OCI-LY3 (cell line): ENCODE data around the gene SYT8.

Experiments used
- H2AFZ ChIP-seq: fragments of 200-600, 300-600 bp; shearing (Covaris generic); 2 replicates; pipeline ENCODE4 v1.6.0; 2014; ENCODE audit warnings: antibody characterized with exemption, low read depth, low read length
- H3K27ac ChIP-seq: fragments of 200-600, 300-600 bp; sonication (generic); 2 replicates; pipeline ENCODE4 v1.5.1; 2014; ENCODE audit warnings: mild to moderate bottlenecking, low read length, moderate library complexity, mixed read lengths
- H3K27me3 ChIP-seq: fragments of 200-600, 300-600 bp; sonication (generic); 2 replicates; pipeline ENCODE4 v1.6.1; 2014; ENCODE audit warnings: low read depth, low read length, mixed read lengths
- H3K36me3 ChIP-seq: fragments of 200-600, 300-600 bp; sonication (generic); replicated peaks from 2 replicates; pipeline ENCODE3; 2014; ENCODE audit warnings: low read depth, low read length, mixed read lengths
- H3K4me1 ChIP-seq: fragments of 300-600, 200-600 bp; sonication (generic); 2 replicates; pipeline ENCODE4 v1.6.1; 2014; ENCODE audit warnings: low read length, mixed read lengths
- H3K4me2 ChIP-seq: fragments of 200-600, 300-600 bp; sonication (generic); 2 replicates; pipeline ENCODE4 v1.6.1; 2014; ENCODE audit warnings: low read length, mixed read lengths
- H3K4me3 ChIP-seq: fragments of 300-600, 200-600 bp; sonication (generic); 2 replicates; pipeline ENCODE4 v1.5.1; 2014; ENCODE audit warnings: antibody characterized with exemption, mild to moderate bottlenecking, low read length, moderate library complexity
- H3K79me2 ChIP-seq: fragments of 300-600, 200-600 bp; shearing (Covaris generic); 2 replicates; pipeline ENCODE4 v1.6.1; 2014; ENCODE audit warnings: mild to moderate bottlenecking, low read length, mixed read lengths
- H3K9ac ChIP-seq: fragments of 300-600, 200-600 bp; shearing (Covaris generic); 2 replicates; pipeline ENCODE4 v1.6.0; 2014; ENCODE audit warnings: mild to moderate bottlenecking, low read length, moderate library complexity
- H3K9me3 ChIP-seq: fragments of 200-600, 300-600 bp; shearing (Covaris generic); 2 replicates; pipeline ENCODE4 v1.6.1; 2014; ENCODE audit warnings: low read length, mixed read lengths; ENCODE audit not compliant: insufficient read depth
- H4K20me1 ChIP-seq: fragments of 200-600, 300-600 bp; sonication (generic); 2 replicates; pipeline ENCODE4 v1.6.1; 2016; ENCODE audit warnings: low read length, mixed read lengths; ENCODE audit not compliant: insufficient read depth
- CTCF ChIP-seq: fragments of 200-600, 300-600 bp; sonication (generic); IDR thresholded peaks from 2 replicates; pipeline ENCODE4 v1.5.1; 2014; ENCODE audit warnings: antibody characterized with exemption, low read length, low read depth
- EZH2phosphoT487 ChIP-seq: fragments of 200-600 bp; shearing (Covaris generic); IDR thresholded peaks from 2 replicates; pipeline ENCODE4 v1.6.1; 2018; ENCODE audit warnings: antibody characterized with exemption, mixed run types, low read depth

SYT8 gene

GRCh38 chr11:1834779-1835670, at the start of gene SYT8:
TSS of gene SYT8 (plus strand) at chr11:1834990. CDS start at chr11:1835106, 116 bp downstream.
- H4K20me1 ChIP-seq = no peaks in the 10 kb centered on the region
- H3K27me3 ChIP-seq = peaks cover 50% of the 10 kb centered on the region
- H3K9ac ChIP-seq = no peak within 1 kb of the TSS
- H3K4me1 ChIP-seq = peaks cover 22% of the 10 kb centered on the region
- H3K36me3 ChIP-seq = no peaks in the 10 kb centered on the region
- no peak within 1 kb of the TSS for H3K27ac ChIP-seq
- no peak within 1 kb of the TSS for H3K4me2 ChIP-seq
- no peaks in the 10 kb centered on the region for H3K79me2 ChIP-seq
- no peaks in the 10 kb centered on the region for H3K9me3 ChIP-seq
- H2AFZ ChIP-seq = no peak within 1 kb of the TSS
- TF ChIP-seq EZH2phosphoT487 (no peak), CTCF (no peak)
- no peak within 1 kb of the TSS for H3K4me3 ChIP-seq

GRCh38 chr11:1785749-1786413, 48.9 kb upstream of the SYT8 start:
- no peak overlapping the region for H3K4me3 ChIP-seq
- no peaks in the 10 kb centered on the region for H4K20me1 ChIP-seq
- no peaks in the 10 kb centered on the region for H3K36me3 ChIP-seq
- no peaks in the 10 kb centered on the region for H3K79me2 ChIP-seq
- H2AFZ ChIP-seq = no peak overlapping the region
- H3K27me3 ChIP-seq = peaks cover 27% of the 10 kb centered on the region
- no peaks in the 10 kb centered on the region for H3K9me3 ChIP-seq
- no peak overlapping the region for H3K27ac ChIP-seq
- no peak for TF ChIP-seq EZH2phosphoT487
- TF ChIP-seq CTCF = no peak
- no peak overlapping the region for H3K4me2 ChIP-seq
- H3K4me1 ChIP-seq = no peaks in the 10 kb centered on the region
- no peak overlapping the region for H3K9ac ChIP-seq

- H3K27ac ChIP-seq = no peak overlapping the region
- peaks cover 26% of the 10 kb centered on the region for H3K27me3 ChIP-seq
- H2AFZ ChIP-seq = no peak overlapping the region
- no peaks in the 10 kb centered on the region for H3K36me3 ChIP-seq
- TF ChIP-seq CTCF (no peak), EZH2phosphoT487 (no peak)
- no peak overlapping the region for H3K4me2 ChIP-seq
- H4K20me1 ChIP-seq = no peaks in the 10 kb centered on the region
- no peaks in the 10 kb centered on the region for H3K9me3 ChIP-seq
- no peak overlapping the region for H3K4me3 ChIP-seq
- H3K79me2 ChIP-seq = no peaks in the 10 kb centered on the region
- no peaks in the 10 kb centered on the region for H3K4me1 ChIP-seq
- H3K9ac ChIP-seq = no peak overlapping the region
Measured at GRCh38 chr11:1786466-1786865, 48.3 kb upstream of the SYT8 start.

GRCh38 chr11:1791912-1792311, 42.9 kb upstream of the SYT8 start:
- H3K27me3 ChIP-seq = peaks cover 12% of the 10 kb centered on the region; the same call in 1 of the 2 replicates
- H3K4me1 ChIP-seq = no peaks in the 10 kb centered on the region
- H3K36me3 ChIP-seq = no peaks in the 10 kb centered on the region
- H3K9me3 ChIP-seq = no peaks in the 10 kb centered on the region
- H3K4me2 ChIP-seq = no peak overlapping the region
- H3K4me3 ChIP-seq = no peak overlapping the region
- H3K79me2 ChIP-seq = no peaks in the 10 kb centered on the region
- no peak overlapping the region for H2AFZ ChIP-seq
- no peak overlapping the region for H3K27ac ChIP-seq
- no peak overlapping the region for H3K9ac ChIP-seq
- no peaks in the 10 kb centered on the region for H4K20me1 ChIP-seq
- TF ChIP-seq EZH2phosphoT487 (no peak), CTCF (no peak)
